Measurements from ENCODE around the gene OR10D3.

OR10D3 gene

DNA sequence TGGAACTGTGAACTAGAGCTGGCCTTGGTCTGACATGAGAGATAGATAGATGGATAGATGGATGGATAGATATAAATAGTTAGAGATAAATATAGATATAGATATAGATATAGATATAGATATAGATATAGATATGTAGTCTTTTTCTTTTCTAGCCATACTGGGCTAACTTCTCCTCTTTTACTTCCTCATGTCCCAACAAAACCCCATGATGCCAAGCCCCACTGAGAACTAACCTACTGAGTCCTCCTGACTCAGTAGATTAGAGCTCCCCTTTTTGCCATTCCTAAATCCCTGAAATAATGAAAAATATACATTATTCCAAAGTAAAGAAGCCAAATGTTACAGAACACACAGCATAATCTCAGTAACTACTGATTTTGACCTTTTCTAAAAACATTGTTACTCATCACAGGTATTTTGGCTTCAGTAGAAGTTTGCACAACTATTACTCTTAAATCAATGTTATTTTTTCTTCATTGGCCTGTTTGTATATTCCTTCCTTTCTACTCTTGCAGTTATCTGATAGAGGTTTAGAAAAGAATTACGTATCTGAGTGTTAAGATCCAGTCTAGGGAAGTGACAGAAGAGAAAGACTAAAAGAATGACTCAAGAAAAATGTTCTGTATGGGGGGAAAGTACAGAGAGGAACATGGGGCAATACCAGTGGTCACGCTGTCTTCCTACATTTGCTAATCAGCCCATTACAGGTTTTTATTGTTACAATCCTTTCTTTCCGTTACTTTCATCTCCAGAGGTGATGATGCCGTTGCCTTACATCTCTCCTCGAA, 6.0 kb upstream of the OR10D3 start:
- TF ChIP-seq GATA2 (IDR thresholded peaks at IDR 0.05; ENCODE audit: low read depth, low read length) = no peak
- TF ChIP-seq GATA3 (IDR thresholded peaks at IDR 0.05; ENCODE audit: low read depth, low read length) = no peak

DNA sequence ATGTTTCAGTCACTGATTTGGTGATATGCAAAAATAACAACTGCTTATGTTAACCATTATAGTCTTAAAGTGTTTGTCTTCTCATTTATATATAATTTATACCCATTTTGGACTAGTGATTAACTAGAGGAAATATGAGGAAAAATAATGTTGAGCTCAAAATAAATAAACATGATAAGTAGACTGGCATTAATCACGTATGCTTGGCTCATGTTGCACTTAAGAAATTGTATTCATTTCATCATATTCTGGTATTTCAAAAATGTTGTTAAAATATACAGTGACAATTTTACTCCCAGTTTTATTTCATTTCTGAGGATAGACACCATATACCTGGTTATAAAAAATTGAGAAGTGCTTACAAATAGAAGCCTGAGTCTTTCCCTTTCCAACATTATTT, 3.8 kb upstream of the OR10D3 start:
- TF ChIP-seq GATA2 (IDR thresholded peaks at IDR 0.05; ENCODE audit: low read depth, low read length) = no peak
- TF ChIP-seq GATA3 (IDR thresholded peaks at IDR 0.05; ENCODE audit: low read depth, low read length) = no peak

DNA sequence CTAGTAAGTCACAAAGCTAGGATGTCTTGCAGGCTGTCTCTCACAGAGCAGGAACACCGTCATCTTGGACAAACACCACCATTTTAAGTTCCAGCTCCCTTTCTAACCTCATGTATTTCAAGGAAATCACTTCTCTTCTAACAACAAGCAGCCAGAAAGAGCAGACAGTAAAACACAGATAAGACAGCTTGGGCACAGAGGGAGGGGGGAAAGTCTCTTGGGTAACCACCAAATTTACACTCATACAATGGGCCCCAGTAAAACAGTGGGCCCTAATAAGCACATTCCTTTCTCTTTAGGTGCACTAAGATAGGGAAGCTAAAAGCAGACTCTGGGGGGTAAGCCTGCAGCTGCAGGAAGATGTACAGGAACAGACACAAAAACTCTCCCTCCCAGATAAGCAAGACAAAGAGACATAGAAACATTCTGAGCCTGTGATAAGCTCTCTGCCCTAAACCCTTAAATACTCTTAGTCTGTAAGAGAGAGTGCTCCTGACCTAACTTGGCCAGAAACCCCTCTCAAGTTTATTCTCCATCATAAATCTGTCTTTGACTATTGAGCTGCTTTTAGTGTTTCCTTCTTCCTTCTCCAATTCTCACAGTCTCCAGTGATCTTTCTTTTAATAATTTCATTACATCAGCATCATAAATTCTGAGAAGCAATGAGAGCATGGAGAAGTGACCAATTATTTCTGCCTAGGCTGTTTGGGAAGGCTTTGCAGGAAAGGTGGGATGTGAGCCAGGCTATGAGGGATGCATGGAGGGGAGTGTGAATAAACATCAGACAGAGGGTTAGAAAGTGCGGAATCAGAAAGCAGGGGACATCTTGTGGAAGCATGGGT, 7.4 kb downstream of the OR10D3 start:
- TF ChIP-seq GATA2 (IDR thresholded peaks at IDR 0.05; ENCODE audit: low read depth, low read length) = no peak
- no peak for TF ChIP-seq GATA3 (IDR thresholded peaks at IDR 0.05; ENCODE audit: low read depth, low read length)

DNA sequence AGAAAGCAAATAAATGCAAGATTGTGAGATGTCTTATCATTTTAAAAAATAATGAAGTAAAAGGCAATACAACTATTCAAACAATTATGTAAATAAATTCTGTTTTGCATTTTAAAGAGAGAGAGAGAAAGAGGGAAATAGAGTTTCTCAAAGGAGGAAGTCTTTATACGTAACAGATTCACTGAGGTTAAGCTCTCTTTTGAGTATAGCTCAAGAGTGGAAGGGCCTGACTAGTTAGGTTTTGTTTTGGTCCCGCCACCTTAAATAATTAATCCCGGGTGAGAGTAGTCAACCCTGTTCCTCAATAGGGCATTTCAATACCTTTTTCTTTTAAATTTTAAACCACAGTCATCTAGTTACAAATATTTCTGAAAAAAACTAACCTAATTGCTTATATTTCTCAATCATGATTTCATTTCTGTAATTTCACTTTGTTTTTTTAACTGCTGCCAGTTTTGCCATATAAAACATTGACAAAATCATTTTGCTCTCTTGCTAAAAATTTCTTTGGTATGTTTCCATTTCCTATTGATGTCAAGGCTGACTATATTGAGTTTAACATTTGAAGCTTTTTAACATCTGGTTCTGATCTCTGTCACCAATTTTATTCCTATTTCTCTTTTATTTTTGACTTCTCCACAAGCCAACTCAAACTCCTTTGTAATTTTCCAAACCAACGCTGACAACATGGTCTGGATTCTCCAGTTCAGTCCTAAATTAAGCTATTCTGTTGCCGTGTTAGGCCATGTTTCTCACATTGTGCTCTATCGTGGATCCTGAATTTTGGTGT, 10.3 kb downstream of the OR10D3 start:
- no peak for TF ChIP-seq GATA2 (IDR thresholded peaks at IDR 0.05; ENCODE audit: low read depth, low read length)
- TF ChIP-seq GATA3 (IDR thresholded peaks at IDR 0.05; ENCODE audit: low read depth, low read length) = no peak

DNA sequence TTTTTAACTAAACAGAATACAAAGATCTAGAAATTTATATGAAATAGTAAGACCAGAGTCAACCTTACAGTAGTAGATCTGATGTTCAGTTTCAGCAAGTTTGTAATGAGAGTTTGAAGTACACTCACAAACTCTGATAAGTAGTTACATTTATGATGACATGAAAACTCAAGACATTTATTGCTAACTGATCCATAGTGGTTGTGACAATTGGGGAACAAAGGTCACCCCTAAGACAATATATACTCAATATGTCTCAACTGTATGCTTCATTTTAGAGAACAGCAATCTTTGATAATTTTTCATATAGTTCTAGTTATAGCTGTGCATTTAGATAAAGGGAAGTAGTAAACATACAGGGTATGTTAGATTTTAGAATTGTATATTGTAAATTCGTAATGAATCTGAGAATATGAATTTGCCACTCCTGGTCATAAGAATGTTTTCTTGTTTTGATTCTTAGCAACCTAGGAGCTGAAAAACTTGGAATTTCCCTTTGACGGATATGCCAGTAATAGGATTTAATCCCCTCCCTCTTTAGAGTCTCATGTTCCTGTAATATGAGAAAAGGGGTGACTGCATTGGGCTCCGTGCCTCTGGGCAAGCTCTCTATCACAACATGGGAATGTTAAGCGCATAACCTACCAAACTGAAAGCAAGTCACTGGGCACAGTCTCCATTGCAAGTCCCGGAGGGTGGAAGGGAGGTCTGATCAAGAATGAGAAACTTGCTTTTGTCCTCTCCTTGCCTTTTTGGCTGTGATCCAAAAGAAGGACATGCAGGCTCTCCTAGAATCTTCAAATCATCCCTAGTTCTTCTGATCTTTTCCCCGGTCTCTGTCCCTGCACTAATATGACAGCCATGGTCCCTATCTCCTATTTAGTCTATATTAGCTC, 11.4 kb downstream of the OR10D3 start:
- TF ChIP-seq GATA3 (IDR thresholded peaks at IDR 0.05; ENCODE audit: low read depth, low read length) (no peak), GATA2 (IDR thresholded peaks at IDR 0.05; ENCODE audit: low read depth, low read length) (no peak)

DNA sequence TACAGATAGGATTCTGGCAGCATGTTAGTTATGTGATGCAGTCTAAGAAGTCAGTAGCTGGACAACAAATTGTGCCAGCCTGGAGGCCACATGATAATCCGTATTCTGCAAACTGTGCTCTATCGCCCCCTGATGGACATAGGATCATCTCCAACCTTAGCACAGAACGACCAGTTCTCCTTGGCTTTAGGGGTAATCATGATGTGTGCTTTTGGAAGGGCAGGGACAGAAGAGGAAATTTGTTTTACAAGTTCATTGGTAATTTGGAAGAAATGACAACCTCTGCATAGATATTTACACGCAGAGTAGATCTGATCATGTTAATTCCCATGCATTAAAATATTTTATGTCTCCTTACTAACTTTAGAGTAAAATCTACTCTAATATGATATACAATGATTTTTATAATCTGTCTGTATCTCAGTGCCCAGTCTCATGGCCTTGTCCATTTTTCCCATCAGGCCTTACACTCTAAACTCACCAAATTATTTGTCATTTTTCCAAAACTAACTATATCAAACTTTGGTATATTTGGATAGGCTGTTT, 12.1 kb downstream of the OR10D3 start:
- TF ChIP-seq GATA2 (IDR thresholded peaks at IDR 0.05; ENCODE audit: low read depth, low read length) (no peak), GATA3 (IDR thresholded peaks at IDR 0.05; ENCODE audit: low read depth, low read length) (no peak)

DNA sequence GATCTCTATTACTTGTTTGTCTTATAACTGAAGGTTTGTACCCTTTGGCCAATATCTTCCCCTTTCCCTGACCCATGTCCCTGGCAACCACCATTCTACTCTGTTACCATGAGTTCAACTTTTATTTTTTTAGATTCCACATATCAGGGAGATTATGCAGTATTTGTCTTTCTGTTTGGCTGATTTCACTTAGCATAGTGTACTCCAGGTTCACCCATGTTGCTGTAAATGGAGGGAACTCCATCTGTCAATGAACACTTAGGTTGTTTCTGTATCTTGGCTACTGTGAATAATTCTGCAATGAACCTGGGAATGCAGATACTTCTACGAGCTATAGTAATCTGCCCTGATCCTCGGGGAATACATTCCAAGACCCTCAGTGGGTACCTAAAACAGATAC, 14.9 kb downstream of the OR10D3 start:
- TF ChIP-seq GATA3 (IDR thresholded peaks at IDR 0.05; ENCODE audit: low read depth, low read length) (no peak), GATA2 (IDR thresholded peaks at IDR 0.05; ENCODE audit: low read depth, low read length) (no peak)

DNA sequence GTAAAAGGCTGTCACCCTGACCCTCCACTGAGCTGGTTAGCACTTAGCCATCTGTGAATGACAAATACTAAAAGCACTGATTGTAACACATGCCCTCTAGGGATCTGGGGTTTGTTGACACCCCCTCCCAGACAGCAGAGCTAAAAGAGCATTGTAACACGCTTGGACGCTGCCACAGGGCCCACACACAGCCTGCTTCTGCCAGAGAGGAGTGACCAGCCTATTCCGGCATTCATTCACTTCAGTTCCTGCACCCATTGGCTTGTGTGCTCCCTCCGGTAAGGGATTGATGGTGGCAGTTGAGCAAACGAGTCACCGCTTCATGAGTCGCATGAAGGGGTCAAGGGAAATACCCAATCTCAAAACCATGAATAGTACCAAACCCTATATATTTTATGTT, 15.8 kb downstream of the OR10D3 start:
- TF ChIP-seq GATA3 (IDR thresholded peaks at IDR 0.05; ENCODE audit: low read depth, low read length) (no peak), GATA2 (IDR thresholded peaks at IDR 0.05; ENCODE audit: low read depth, low read length) (no peak)

DNA sequence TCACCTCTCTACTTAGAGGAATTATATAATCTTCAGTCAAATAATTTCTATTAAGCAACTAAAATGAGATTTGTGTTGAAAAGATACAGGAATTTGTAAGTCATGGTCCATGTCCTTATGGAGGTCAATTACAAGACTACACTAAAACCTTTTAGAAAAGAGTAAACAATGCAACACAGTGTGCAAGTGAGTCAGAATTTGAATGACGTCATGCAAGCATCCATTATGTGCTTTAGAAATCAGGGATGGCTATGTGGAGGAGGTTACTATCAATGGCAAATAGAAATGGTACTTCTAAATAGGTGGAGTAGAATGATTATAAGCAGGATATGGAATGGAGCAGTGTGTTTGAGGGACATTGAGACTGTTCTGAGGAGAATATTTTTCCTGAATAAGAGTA, 16.6 kb downstream of the OR10D3 start:
- TF ChIP-seq GATA3 (IDR thresholded peaks at IDR 0.05; ENCODE audit: low read depth, low read length) (no peak), GATA2 (IDR thresholded peaks at IDR 0.05; ENCODE audit: low read depth, low read length) (no peak)

DNA sequence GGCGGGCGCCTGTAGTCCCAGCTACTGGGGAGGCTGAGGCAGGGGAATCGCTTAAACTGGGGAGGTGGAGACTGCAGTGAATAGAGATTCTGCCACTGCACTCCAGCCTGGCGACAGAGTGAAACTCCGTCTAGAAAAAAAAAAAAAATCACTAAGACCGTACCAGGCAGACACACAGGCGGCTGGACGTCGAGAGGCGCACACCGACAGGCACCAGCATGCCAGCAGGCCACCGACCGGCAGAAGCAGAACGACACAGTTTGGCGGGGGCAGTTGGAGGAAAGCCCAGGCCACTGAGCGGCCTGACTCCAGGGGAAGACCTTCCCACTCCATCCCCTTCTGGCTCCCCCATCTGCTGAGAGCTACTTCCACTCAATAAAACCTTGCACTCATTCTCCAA, 17.5 kb downstream of the OR10D3 start:
- TF ChIP-seq GATA3 (IDR thresholded peaks at IDR 0.05; ENCODE audit: low read depth, low read length) = no peak
- TF ChIP-seq GATA2 (IDR thresholded peaks at IDR 0.05; ENCODE audit: low read depth, low read length) = no peak

DNA sequence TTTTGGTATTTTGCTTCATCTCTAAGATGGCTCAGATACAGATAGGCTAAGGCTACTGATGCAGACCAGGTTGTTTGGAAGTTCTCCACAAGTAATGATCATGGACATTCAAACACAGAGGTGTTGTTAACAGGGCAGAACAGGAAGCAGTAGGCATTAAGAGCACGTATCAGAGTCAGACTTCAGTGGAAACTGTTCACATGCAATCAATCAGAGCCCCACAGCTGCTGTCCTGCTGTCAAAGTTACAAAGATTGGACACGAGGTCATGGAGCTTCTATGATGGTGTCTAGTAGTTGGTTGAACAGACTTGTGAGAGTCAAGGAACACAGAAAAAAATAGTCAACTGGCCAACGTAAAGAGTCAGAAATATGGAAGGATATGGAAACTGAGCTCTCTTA, 19.8 kb downstream of the OR10D3 start:
- TF ChIP-seq GATA3 (IDR thresholded peaks at IDR 0.05; ENCODE audit: low read depth, low read length) (no peak), GATA2 (IDR thresholded peaks at IDR 0.05; ENCODE audit: low read depth, low read length) (no peak)

DNA sequence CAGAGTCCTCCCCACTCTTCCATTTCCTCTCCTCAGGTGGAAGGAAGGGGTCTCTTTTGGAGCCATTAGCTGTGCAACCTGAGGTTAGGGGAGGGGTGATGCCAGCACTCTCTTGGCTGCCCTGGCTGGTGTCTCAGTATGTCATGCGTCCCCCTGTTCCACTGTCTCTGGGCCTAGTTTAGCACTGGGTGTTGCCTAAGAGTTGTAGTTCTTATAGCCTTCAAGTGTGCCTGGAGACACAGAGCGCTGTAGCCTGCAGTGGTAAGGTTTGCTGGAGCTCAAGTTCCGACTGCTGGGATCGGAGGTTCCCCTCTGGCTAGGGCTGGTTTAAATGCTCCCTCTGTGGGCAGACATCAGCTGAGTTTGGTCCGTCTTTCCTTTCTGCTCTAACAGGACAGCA, 20.9 kb downstream of the OR10D3 start:
- TF ChIP-seq GATA2 (IDR thresholded peaks at IDR 0.05; ENCODE audit: low read depth, low read length) (no peak), GATA3 (IDR thresholded peaks at IDR 0.05; ENCODE audit: low read depth, low read length) (no peak)

Measured in SH-SY5Y (cell line).